NK-92 treated with Interleukin-12 subunit alpha and Interleukin-12 subunit beta, amount 100 ng/mL, for 24 hours (cell line): ENCODE measurements around the gene PPFIBP1.
"Not testable (repeated sequence)": the region's sequence is repeated elsewhere in the genome, so short reads cannot be mapped to it uniquely, and the experiment has no call there.

Source experiments
- DNase-seq: peaks from one replicate; lab custom pipeline; 2025; lab: John Stamatoyannopoulos, UW

PPFIBP1 gene

DNA sequence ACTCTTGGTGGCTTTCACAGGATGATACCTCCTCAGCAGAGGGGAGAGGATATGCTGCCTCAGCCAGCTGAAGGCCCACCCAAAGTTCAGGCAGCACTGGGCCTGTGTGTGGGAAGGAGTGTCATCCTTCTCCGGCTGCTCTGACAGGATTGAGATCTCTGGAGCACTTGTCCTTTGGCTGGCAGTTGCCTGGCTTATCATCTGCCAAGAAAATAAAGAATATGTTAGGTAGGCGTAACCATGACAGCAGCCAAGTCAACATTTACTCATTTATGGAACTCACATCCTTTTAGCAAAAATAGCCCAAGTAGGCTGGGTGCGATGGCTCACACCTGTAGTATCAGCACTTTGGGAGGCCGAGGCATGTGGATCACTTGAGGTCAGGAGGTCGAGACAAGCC is 68.5 kb downstream of the PPFIBP1 start:
- no peak for DNase-seq

DNA sequence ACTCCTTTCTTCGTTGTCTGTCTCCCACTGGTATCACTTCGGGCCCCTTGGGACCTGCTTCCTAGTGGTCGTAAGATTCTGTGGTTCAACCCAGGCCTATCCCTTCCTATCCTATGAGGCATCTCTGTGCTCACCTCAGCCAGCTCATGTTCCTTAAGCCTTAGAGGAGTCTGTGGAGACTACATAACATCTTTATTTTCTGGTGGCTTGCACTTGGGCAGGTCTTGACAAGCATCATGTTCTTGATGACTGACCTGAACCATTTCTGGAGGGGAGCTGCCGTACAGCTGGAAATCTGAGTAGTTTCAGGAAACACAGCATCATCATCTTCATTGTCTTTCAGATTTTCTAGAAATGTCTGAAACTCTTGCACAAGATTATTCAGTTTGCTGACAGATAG is 69.3 kb downstream of the PPFIBP1 start:
- DNase-seq = no peak

- DNase-seq = no peak
Observed at GRCh38 chr12:27595231-27595642, 71.2 kb downstream of the PPFIBP1 start.

DNA sequence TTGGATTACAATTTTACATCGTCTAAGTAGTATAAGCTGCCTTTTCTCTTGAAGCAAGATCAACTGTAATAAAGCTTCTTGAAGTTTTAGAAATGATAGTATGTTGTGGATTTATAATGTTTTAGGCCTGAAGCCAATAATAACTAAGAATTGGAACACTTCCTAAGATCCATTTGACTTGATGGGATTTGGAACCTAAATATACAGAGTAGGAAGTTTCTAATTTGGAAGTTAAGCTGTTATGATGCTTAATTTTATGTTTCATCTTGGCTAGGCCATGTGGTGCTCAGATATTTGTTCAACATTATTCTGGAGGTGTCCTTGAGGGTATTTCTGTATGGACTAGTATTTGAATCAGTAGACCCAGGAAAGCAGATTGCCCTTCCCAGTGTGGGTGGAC is 74.9 kb downstream of the PPFIBP1 start:
- DNase-seq = not testable (repeated sequence)

GRCh38 chr12:27601056-27601828 is 77.2 kb downstream of the PPFIBP1 start:
- not testable (repeated sequence) for DNase-seq

DNA sequence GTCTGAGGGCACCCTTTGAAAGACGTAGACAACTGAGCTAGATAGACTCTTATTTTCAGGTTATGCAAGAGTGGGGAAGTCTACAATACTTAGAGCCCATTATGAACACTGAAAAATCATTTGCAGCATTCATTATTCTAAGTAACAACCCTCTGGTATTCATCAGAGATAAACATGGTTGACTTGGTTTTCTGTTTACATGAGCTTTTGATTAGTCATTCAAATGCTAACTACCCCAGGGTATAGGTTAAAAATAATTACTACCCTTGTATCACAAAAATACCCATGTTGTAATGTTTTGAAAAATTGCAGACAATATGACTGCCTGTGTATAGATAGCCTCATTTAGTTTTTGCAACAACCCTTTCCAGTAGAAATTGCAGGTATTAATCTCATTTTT is 78.5 kb downstream of the PPFIBP1 start:
- DNase-seq = no peak

DNA sequence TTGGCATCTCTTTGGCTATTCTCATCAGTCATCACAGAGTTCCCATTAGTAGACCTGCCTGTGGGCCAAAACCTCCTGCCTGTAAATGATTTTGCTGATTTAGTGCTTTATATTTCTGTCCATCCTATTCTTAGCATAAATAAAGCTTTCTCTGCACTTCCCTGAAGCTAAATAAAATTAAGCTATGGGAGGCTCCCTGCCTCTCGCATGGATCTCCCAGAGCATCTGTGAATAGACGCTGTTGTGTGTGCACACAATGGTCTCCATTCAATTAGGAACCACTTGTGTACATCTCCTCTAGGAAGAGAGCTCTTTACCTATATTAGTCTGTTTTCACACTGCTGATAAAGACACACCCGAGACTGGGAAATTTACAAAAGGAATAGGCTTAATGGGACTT is 80.4 kb downstream of the PPFIBP1 start:
- DNase-seq = no peak

- DNase-seq = no peak
Observed at GRCh38 chr12:27606986-27607385, 83.0 kb downstream of the PPFIBP1 start.

DNA sequence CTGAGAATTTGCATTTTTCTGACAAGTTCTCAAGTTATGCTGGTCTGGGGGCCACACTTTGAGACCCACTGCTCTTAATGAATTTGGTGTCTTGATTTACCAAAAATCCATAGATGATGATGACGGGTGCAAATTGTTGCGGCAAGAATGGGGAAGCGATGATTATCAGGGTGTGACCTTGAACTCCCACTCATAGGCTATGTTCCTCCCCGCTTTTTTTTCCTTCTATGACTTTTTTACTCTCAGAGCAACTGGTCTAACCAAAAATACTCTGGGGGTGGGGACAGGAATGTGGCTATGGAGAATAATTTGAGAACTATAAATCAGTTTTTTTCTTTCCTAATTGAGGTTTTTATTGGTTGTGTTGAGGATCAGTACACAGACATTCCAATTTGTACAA is 83.6 kb downstream of the PPFIBP1 start:
- DNase-seq = no peak

DNA sequence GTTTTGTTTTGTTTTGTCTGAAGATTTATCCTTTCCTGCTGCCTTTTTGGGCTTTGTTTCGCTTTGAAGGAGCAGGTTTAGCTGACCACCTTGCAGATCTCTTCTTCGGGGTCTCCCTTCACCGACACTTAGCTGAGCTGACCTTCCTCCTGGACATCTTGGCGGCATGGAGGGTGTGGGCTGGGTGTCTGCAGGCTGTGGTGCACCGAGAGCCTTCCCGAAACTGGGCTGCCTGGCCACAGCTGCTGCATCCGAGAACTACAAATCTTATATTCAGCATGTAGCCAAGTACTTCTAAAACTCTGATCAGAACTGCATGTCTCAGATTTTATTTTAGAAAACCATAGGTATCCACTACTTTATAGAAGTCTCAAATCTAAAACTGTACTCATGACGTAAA is 84.9 kb downstream of the PPFIBP1 start:
- DNase-seq = no peak

DNA sequence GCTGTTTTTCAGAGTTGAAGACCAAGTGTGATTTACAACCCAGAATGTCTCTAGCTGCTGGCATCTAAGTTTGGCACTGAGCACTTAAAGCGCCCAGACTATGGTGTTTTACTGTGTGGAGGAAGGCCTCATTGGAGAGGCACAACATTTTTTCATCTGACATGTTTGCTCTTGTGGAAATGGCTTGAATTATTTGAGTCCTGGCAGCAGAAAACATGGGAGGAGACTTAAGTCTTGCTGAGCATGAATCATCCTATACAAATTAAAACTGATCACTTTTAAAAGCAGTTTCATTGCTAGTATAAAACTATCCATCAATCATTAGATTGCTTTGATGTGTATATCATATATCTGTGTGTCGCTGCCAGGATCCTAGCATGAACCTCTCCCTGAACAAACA is 86.4 kb downstream of the PPFIBP1 start:
- DNase-seq = no peak

DNA sequence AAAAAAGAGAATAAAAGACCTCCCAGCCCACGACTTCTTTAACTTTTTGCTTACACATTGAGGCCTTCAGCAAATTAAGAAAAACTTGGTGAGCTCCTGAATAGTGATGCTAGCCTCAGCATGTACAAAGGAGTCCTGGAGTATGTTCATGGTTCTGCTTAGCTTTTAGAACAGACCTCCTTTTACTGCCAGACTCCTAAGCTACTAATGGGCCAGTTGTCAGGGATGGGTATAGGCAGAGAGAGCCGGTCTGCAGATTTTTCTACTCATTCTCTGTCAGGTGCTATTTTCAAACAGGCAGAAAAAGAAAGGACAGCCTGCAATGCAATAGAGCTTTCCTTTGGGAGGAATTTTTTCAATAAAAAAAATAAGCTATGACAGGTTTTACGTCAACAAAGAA is 90.4 kb downstream of the PPFIBP1 start:
- DNase-seq = no peak

DNA sequence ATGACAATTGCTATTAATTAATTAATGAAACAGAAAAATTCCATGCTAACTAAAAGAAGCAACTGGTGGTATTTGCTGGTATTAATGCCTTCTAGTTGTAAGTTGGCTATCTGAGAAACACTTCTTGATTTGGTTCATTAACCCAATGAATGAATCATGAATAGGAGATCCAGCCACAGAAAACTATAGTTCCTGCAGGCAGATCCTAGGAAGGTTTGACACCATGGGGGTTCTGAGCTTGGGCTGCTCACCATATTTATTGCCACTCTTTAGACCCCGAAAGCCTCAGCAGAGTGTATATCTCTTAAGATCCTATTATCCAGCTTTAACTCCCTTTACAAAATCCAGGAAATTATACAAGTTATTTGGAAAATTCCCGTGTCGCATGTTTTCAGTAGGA is 90.9 kb downstream of the PPFIBP1 start:
- no peak for DNase-seq

GRCh38 chr12:27615331-27615891 is 91.4 kb downstream of the PPFIBP1 start:
- no peak for DNase-seq

GRCh38 chr12:27616356-27617142 is 92.5 kb downstream of the PPFIBP1 start:
- no peak for DNase-seq

GRCh38 chr12:27618836-27619235 is 94.8 kb downstream of the PPFIBP1 start:
- DNase-seq = no peak

GRCh38 chr12:27619308-27619707 is 95.3 kb downstream of the PPFIBP1 start:
- no peak for DNase-seq

GRCh38 chr12:27620121-27620520 is 96.1 kb downstream of the PPFIBP1 start:
- DNase-seq = no peak

- DNase-seq = no peak
Observed at GRCh38 chr12:27622436-27623195, 98.6 kb downstream of the PPFIBP1 start.

GRCh38 chr12:27623645-27624044 is 99.6 kb downstream of the PPFIBP1 start:
- no peak for DNase-seq

DNA sequence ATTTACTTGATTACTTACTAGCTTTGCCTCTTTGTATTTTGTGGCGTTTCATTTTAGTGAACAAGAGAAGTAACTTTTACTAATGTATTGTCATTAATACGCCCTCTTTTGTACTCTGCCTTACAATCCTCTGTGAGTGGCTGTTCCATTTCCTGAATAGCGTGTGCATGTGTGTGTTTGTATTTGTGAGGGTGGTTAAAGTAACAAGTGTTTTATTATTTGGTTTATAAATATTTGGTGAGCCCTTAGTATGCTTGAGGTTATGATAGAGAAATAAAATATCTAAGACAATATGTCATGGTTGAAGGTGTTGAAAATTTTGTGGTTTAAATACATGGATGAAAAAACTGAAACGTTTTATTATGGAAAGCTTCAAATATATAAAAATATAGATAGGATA is 100.6 kb downstream of the PPFIBP1 start:
- no peak for DNase-seq

DNA sequence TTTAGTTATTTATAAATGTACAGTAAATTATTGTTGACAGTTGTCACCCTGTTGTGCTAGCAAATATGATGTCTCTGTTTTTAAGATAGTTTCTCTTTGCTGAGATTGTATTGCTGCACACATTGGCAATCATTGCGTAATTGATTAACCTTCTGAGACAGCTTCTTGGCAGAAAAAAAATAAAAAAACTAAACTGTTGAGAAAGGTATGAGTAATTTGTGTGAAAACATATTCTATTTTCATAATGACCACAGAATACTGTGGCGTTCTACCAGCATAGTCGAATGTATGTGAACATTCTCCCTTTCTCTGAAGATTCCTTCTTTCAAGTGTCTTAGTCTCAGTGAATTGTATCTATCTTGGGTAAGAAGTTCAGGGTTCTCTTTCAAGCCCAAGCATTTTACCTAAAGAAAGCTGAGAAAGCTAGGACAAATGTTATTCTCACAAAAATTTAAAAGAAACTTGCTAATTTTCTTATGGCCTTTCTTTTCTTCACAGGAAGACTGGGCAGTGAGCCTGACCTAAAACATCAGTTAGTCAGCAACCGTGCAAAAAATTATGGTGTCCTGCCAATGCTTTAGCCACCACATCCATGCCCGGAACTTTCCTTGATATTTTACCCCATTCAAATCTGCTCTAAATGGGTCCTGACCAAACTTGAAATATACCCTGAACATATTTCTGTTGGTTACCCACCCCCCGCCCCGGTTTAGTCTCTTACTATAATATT is 103.3 kb downstream of the PPFIBP1 start:
- DNase-seq = no peak
